Hepatocyte (in vitro differentiated cells): ENCODE measurements around the gene SQOR.

ENCODE experiments used
- EZH2 ChIP-seq: fragments of 200-600 bp; sonication (generic); IDR thresholded peaks from 2 replicates; pipeline ENCODE4 v1.6.1; 2016; ENCODE audit warnings: antibody characterized with exemption, mild to moderate bottlenecking, borderline replicate concordance
- EZH2phosphoT487 ChIP-seq: fragments of 200-600 bp; sonication (generic); IDR thresholded peaks from one replicate; pipeline ENCODE4 v1.6.1; 2018; ENCODE audit warnings: antibody characterized with exemption, mild to moderate bottlenecking, low read depth, moderate library complexity; ENCODE audit not compliant: unreplicated experiment, severe bottlenecking
- TF ChIP-seq, protein P1 (sequence below): fragments of 200-600 bp; sonication (generic); IDR thresholded peaks from 2 replicates; pipeline ENCODE4 v1.5.1; 2016; ENCODE audit warnings: antibody characterized with exemption, mild to moderate bottlenecking; ENCODE audit not compliant: poor library complexity

DNA sequence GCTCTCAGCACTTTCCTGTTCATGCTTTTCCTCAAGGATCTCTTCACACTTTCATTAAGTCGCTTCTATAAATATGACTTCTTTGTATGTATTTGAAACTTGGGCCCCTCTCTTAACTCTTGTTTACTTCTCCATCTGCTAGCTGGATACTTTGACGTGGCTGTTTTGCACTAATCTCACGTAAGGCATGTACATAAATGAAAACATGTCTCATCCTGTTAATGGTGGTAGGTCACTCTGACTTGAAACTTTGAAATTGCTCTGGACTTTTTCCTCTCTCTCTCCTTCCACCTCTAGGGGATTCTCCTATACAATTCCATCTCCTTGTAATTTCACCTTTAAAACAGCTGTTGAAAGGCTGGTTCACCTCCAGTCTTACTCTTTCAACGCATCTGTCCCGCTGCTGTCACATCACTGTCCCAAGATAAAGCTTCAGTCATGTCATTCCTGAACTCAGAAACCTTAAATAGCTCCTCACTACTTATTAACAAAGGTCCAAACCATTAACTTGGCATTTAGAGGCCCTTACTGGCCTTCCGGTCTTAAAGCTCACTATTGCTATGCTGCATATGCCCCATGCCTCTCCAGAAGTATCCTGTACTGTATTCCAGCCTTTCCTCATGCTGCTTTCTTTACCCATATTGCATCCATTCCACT, 46.5 kb upstream of the SQOR start:
- TF ChIP-seq EZH2 (no peak), EZH2phosphoT487 (no peak)
- TF ChIP-seq, protein P1, sequence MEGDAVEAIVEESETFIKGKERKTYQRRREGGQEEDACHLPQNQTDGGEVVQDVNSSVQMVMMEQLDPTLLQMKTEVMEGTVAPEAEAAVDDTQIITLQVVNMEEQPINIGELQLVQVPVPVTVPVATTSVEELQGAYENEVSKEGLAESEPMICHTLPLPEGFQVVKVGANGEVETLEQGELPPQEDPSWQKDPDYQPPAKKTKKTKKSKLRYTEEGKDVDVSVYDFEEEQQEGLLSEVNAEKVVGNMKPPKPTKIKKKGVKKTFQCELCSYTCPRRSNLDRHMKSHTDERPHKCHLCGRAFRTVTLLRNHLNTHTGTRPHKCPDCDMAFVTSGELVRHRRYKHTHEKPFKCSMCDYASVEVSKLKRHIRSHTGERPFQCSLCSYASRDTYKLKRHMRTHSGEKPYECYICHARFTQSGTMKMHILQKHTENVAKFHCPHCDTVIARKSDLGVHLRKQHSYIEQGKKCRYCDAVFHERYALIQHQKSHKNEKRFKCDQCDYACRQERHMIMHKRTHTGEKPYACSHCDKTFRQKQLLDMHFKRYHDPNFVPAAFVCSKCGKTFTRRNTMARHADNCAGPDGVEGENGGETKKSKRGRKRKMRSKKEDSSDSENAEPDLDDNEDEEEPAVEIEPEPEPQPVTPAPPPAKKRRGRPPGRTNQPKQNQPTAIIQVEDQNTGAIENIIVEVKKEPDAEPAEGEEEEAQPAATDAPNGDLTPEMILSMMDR = no peak
